SK-N-SH (cell line): ENCODE data around the gene CHSY3. TPM values are rescaled to one million over a fixed set of nuclear protein-coding genes. Genes with fewer than 3 reads are reported as not detected.
A peak's percentile ranks its signal among the peaks of the same experiment; 100 is the strongest.

ENCODE experiments used
- CTCF ChIA-PET: fragments of 300-600, 350-600 bp; formaldehyde crosslinking; extraction: SDS; loops from one replicate; lab custom pipeline; 2021; lab: Yijun Ruan, JAX
- POLR2A ChIA-PET: fragments of 350-600 bp; sonication (Branson Sonifier 250); formaldehyde crosslinking; extraction: SDS; loops from one replicate; lab custom pipeline; 2020; ENCODE audit warnings: antibody characterized with exemption, inconsistent platforms; lab: Yijun Ruan, JAX
- DNase-seq: peaks from one replicate; pipeline ENCODE4 v3.0.0; 2012
- H2AFZ ChIP-seq: fragments of 200-600 bp; sonication (generic); 2 replicates; pipeline ENCODE4 v1.8.1; 2016; ENCODE audit warnings: antibody characterized with exemption, mild to moderate bottlenecking, low read depth
- H3F3A ChIP-seq: fragments of 200-600 bp; sonication (generic); replicated peaks from 2 replicates; pipeline ENCODE3; 2016; ENCODE audit warnings: antibody characterized with exemption, mild to moderate bottlenecking; ENCODE audit not compliant: insufficient read depth
- H3K27ac ChIP-seq, 2 experiments: fragments of 200-500 bp in 1 of 2; fragments of 200-600 bp in 1 of 2; sonication (Bioruptor generic) in 1 of 2; sonication (generic), shearing (Covaris generic) in 1 of 2; 2 replicates each; pipeline versions ENCODE4 v1.5.1 to v1.6.1; 2014 to 2016; ENCODE audit warnings: low read depth in 2 of 2, inconsistent platforms in 1 of 2, low read length in 1 of 2, mild to moderate bottlenecking in 1 of 2, mixed read lengths in 1 of 2
- H3K27me3 ChIP-seq: fragments of 200-600 bp; sonication (generic), shearing (Covaris generic); 2 replicates; pipeline ENCODE4 v1.6.1; 2016; ENCODE audit warnings: mixed run types; ENCODE audit not compliant: insufficient read depth
- H3K36me3 ChIP-seq, 2 experiments: fragments of 200-500 bp in 1 of 2; fragments of 200-600 bp in 1 of 2; sonication (Bioruptor generic) in 1 of 2; sonication (generic) in 1 of 2; replicated peaks in 1 of 2; 2 replicates each; pipeline versions ENCODE3 to v1.5.1; 2014 to 2016; ENCODE audit warnings: low read length in 1 of 2, mild to moderate bottlenecking in 1 of 2; ENCODE audit not compliant: insufficient read depth in 2 of 2, control insufficient read depth in 1 of 2
- H3K4me1 ChIP-seq, 2 experiments: fragments of 200-500 bp in 1 of 2; fragments of 200-600 bp in 1 of 2; sonication (Bioruptor generic) in 1 of 2; sonication (generic), shearing (Covaris generic) in 1 of 2; 2 replicates each; pipeline versions ENCODE4 v1.5.1 to v1.6.1; 2014 to 2016; ENCODE audit warnings: low read depth in 1 of 2, low read length in 1 of 2, mixed run types in 1 of 2; ENCODE audit not compliant: insufficient read depth in 2 of 2, control insufficient read depth in 1 of 2
- H3K4me2 ChIP-seq: fragments of 200-600 bp; sonication (generic), shearing (Covaris generic); 2 replicates; pipeline ENCODE4 v1.6.1; 2017; ENCODE audit warnings: mixed run types
- H3K4me3 ChIP-seq, 2 experiments: fragments of 200-500 bp in 1 of 2; fragments of 200-600 bp in 1 of 2; sonication (Bioruptor generic) in 1 of 2; sonication (generic), shearing (Covaris generic) in 1 of 2; 2 replicates each; pipeline versions ENCODE4 v1.5.1 to v1.8.1; 2014 to 2016; ENCODE audit warnings: low read depth in 2 of 2, inconsistent platforms in 1 of 2, low read length in 1 of 2, mild to moderate bottlenecking in 1 of 2, mixed read lengths in 1 of 2, moderate library complexity in 1 of 2
- H3K79me2 ChIP-seq: fragments of 200-600 bp; sonication (generic); 2 replicates; pipeline ENCODE4 v1.8.1; 2017; ENCODE audit warnings: mild to moderate bottlenecking; ENCODE audit not compliant: insufficient read depth
- H3K9ac ChIP-seq: fragments of 200-600 bp; sonication (generic); 2 replicates; pipeline ENCODE4 v1.6.1; 2017; ENCODE audit warnings: mixed run types
- H3K9me2 ChIP-seq: fragments of 200-600 bp; sonication (generic); 2 replicates; pipeline ENCODE4 v1.6.1; 2017; ENCODE audit warnings: mixed run types
- H3K9me3 ChIP-seq: fragments of 200-600 bp; sonication (generic); 2 replicates; pipeline ENCODE4 v1.6.1; 2017; ENCODE audit warnings: mixed run types, mild to moderate bottlenecking, moderate library complexity
- H4K20me1 ChIP-seq: fragments of 200-600 bp; sonication (generic); 2 replicates; pipeline ENCODE4 v1.6.1; 2017; ENCODE audit warnings: mild to moderate bottlenecking, mixed run types; ENCODE audit not compliant: insufficient read depth
- ELF1 ChIP-seq: IDR thresholded peaks from 2 replicates; pipeline ENCODE4 v1.4.0; 2012
- JUND ChIP-seq: IDR thresholded peaks from 2 replicates; pipeline ENCODE4 v1.4.0; 2012
- NFIC ChIP-seq: IDR thresholded peaks from 2 replicates; pipeline ENCODE4 v1.4.0; 2012; ENCODE audit warnings: borderline replicate concordance
- TEAD4 ChIP-seq: IDR thresholded peaks from 2 replicates; pipeline ENCODE4 v1.4.0; 2012; ENCODE audit warnings: mild to moderate bottlenecking, borderline replicate concordance; ENCODE audit not compliant: insufficient read depth
- WGBS: methylation state at CpG from one replicate; pipeline ENCODE4 v1.1.6; 2017; ENCODE audit warnings: low lambda C conversion rate; 5-methylcytosine and 5-hydroxymethylcytosine counted together
- polyA plus RNA-seq, 3 experiments: library from polyadenylated mRNA; depleted of rRNA; stranded (reverse); fragments of >200 nt; gene quantifications; 2 replicates each; pipeline ENCODE4 v1.2.3, GENCODE V29; 2012
- TF ChIP-seq, protein P1 (sequence below): fragments of 150-350 bp; IDR thresholded peaks from 2 replicates; pipeline ENCODE4 v1.6.1; 2016; ENCODE audit warnings: mild to moderate bottlenecking, low read depth, low read length
- TF ChIP-seq, protein P2 (sequence below): IDR thresholded peaks from 2 replicates; pipeline ENCODE4 v1.4.0; 2012; ENCODE audit warnings: low read depth, borderline replicate concordance
- TF ChIP-seq, protein P3 (sequence below): fragments of 200-600 bp; sonication (generic); IDR thresholded peaks from 2 replicates; pipeline ENCODE4 v1.6.1; 2017; ENCODE audit warnings: antibody characterized with exemption, mild to moderate bottlenecking, moderate library complexity
- TF ChIP-seq, protein P4 (sequence below): IDR thresholded peaks from 2 replicates; pipeline ENCODE4; 2012

Gene CHSY3
- polyA plus RNA-seq, 1 of the 3 experiments (the other 2 are of a cell fraction) = not detected

DNA sequence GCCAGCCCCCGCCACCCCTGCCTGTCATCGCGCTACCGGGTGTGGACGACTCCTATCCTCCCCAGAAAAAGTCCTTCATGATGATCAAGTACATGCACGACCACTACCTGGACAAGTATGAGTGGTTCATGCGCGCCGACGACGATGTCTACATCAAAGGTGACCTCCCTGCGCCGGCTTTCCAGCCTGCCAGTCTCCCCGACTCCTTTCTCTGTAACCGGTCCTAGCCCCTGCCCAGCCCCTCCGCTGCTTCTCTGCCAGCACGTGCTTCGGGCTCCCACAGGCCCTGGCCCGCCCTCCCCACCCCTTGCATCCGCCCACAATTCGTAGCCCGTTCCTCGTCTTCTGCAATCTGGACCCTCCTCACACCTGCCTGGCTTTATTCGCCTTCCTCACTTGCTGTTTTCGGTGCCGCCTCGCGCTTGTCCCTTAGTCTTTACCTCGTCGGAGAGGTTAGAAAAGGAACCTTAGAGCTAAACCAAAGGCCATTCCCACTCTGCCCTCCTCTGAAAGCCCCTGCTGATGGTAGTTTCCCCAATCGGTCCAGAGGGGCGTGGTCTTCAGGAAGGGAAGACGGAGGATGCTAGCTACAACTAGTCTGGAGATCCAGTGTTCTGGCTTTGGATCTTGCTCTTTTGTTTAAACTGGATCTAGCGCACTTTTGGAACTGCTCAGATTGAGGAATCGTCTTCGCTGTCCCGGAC lies 1.4 kb downstream of the CHSY3 start:
- CTCF ChIA-PET = no interaction called here
- POLR2A ChIA-PET = no interaction called here
- no peaks in the 10 kb centered on the region for H4K20me1 ChIP-seq

DNA sequence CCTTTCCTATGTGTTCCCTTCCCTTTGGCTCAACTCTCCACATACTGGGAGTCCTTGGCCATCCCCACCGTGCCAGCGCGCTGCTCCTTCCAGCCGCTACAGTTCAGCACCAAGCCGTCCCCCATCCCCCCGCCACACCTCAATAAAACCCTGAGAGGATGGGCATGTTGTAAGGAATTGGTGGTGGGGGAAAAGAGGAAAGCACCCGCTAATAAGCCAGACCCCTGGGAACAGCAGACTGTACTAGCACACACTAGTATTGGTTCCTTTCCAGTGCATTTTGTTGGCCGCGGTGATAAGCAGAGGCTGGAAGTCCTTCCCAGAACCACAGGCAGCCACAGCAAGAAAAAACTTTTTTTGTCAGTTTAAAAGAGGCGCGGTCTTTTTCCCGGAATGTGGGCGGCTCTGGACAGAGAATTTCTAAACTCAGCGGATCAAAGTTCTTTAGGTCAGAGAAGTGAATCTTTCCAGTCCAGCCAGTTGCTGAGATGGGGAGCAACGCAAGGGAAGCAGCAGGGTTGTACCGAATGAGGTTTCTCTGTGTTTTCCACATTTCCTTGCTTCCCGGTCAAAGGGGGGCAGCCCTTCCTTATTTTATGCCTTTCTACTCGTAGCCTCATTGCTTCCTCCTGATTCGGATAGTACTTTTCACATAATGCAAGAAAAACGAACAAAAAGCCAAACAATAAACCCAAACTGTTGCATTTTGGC lies 2.1 kb downstream of the CHSY3 start:
- H3K79me2 ChIP-seq = no peaks in the 10 kb centered on the region
- H3K4me2 ChIP-seq = no peak overlapping the region
- no peak for TF ChIP-seq NFIC
- no peak for TF ChIP-seq JUND
- TF ChIP-seq, protein P1, sequence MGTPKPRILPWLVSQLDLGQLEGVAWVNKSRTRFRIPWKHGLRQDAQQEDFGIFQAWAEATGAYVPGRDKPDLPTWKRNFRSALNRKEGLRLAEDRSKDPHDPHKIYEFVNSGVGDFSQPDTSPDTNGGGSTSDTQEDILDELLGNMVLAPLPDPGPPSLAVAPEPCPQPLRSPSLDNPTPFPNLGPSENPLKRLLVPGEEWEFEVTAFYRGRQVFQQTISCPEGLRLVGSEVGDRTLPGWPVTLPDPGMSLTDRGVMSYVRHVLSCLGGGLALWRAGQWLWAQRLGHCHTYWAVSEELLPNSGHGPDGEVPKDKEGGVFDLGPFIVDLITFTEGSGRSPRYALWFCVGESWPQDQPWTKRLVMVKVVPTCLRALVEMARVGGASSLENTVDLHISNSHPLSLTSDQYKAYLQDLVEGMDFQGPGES = no peak
- TF ChIP-seq, protein P2, sequence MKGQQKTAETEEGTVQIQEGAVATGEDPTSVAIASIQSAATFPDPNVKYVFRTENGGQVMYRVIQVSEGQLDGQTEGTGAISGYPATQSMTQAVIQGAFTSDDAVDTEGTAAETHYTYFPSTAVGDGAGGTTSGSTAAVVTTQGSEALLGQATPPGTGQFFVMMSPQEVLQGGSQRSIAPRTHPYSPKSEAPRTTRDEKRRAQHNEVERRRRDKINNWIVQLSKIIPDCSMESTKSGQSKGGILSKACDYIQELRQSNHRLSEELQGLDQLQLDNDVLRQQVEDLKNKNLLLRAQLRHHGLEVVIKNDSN = no peak
- TF ChIP-seq, protein P3, sequence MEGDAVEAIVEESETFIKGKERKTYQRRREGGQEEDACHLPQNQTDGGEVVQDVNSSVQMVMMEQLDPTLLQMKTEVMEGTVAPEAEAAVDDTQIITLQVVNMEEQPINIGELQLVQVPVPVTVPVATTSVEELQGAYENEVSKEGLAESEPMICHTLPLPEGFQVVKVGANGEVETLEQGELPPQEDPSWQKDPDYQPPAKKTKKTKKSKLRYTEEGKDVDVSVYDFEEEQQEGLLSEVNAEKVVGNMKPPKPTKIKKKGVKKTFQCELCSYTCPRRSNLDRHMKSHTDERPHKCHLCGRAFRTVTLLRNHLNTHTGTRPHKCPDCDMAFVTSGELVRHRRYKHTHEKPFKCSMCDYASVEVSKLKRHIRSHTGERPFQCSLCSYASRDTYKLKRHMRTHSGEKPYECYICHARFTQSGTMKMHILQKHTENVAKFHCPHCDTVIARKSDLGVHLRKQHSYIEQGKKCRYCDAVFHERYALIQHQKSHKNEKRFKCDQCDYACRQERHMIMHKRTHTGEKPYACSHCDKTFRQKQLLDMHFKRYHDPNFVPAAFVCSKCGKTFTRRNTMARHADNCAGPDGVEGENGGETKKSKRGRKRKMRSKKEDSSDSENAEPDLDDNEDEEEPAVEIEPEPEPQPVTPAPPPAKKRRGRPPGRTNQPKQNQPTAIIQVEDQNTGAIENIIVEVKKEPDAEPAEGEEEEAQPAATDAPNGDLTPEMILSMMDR = no peak
- TF ChIP-seq, protein P4, sequence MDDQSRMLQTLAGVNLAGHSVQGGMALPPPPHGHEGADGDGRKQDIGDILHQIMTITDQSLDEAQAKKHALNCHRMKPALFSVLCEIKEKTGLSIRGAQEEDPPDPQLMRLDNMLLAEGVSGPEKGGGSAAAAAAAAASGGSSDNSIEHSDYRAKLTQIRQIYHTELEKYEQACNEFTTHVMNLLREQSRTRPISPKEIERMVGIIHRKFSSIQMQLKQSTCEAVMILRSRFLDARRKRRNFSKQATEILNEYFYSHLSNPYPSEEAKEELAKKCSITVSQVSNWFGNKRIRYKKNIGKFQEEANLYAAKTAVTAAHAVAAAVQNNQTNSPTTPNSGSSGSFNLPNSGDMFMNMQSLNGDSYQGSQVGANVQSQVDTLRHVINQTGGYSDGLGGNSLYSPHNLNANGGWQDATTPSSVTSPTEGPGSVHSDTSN = no peak
- no peaks in the 10 kb centered on the region for H3K9me3 ChIP-seq
- 8% methylated on average over 20 of the region's 20 CpGs for whole genome bisulfite sequencing
- H3K27me3 ChIP-seq = peaks cover 34% of the 10 kb centered on the region
- CTCF ChIA-PET = interaction anchor here (0.6 kb wide), 1 partner anchor 137 kb away, joined by 3 read pairs; no protein-coding TSS in a partner anchor
- H3K9ac ChIP-seq = no peak overlapping the region
- no peaks in the 10 kb centered on the region for H3F3A ChIP-seq
- H3K9me2 ChIP-seq = no peaks in the 10 kb centered on the region
- H3K4me1 ChIP-seq = peaks cover 0 to 3% of the 10 kb centered on the region in 2 experiments; a peak in 1 of 4 replicates
- peak; percentile 11 for DNase-seq
- H3K4me3 ChIP-seq = no peak overlapping the region
- no peak overlapping the region for H2AFZ ChIP-seq
- POLR2A ChIA-PET = no interaction called here
- no peak overlapping the region for H3K27ac ChIP-seq
- no peaks in the 10 kb centered on the region for H4K20me1 ChIP-seq
- H3K36me3 ChIP-seq = no peaks in the 10 kb centered on the region

More for the DNA sequence above, 1.4 kb downstream of the CHSY3 start:
- Histone ChIP-seq H3K27me3 (peaks cover 34% of the 10 kb centered on the region), H3K9me3 (no peaks in the 10 kb centered on the region), H3K4me3 (no peak overlapping the region), H3K9me2 (no peaks in the 10 kb centered on the region), H3K27ac (no peak overlapping the region), H3K4me1 (peaks cover 0 to 3% of the 10 kb centered on the region in 2 experiments; a peak in 1 of 4 replicates), H3K79me2 (no peaks in the 10 kb centered on the region), H3F3A (no peaks in the 10 kb centered on the region), H2AFZ (no peak overlapping the region), H3K36me3 (no peaks in the 10 kb centered on the region), H3K4me2 (peak overlapping the region; percentile 82; the same call in 1 of the 2 replicates), H3K9ac (no peak overlapping the region)
- no peak for DNase-seq
- TF ChIP-seq NFIC (no peak), TEAD4 (no peak), ELF1 (no peak)
- TF ChIP-seq, protein P1 = no peak
- TF ChIP-seq, protein P2 = no peak
- 5% methylated on average over 32 of the region's 37 CpGs for WGBS
